ENCODE data around the gene TENM4.

DNA sequence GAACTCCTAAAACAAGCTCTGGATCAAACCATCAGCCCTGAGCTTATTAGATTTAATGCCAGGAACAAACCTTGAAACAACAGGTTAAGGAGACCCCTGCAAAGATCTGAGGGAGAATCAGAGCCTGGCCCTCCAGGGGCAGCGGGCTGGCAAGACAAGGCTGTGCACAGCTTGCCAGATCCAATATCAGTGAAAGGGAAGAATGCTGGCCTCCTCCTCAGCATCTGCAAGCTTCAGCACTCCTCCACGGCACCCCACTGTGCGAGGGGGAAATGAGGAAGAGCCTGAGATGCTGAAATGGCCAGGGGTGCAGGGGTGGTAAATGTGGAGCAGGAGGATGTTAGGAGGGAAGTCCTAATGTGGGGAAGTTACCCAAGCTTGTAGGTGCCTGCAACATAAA, 167.0 kb downstream of the TENM4 start:
- TF ChIP-seq, protein P1, sequence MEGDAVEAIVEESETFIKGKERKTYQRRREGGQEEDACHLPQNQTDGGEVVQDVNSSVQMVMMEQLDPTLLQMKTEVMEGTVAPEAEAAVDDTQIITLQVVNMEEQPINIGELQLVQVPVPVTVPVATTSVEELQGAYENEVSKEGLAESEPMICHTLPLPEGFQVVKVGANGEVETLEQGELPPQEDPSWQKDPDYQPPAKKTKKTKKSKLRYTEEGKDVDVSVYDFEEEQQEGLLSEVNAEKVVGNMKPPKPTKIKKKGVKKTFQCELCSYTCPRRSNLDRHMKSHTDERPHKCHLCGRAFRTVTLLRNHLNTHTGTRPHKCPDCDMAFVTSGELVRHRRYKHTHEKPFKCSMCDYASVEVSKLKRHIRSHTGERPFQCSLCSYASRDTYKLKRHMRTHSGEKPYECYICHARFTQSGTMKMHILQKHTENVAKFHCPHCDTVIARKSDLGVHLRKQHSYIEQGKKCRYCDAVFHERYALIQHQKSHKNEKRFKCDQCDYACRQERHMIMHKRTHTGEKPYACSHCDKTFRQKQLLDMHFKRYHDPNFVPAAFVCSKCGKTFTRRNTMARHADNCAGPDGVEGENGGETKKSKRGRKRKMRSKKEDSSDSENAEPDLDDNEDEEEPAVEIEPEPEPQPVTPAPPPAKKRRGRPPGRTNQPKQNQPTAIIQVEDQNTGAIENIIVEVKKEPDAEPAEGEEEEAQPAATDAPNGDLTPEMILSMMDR (IDR thresholded peaks at IDR 0.05; ENCODE audit: poor library complexity, severe bottlenecking): no peak
- TF ChIP-seq TAF1 (IDR thresholded peaks at IDR 0.05; ENCODE audit: low read depth) (no peak), REST (IDR thresholded peaks at IDR 0.05; ENCODE audit: borderline replicate concordance) (no peak)
